GM19240 (cell line): ENCODE data around the gene GRK4.
"Not testable (repeated sequence)": the region's sequence is repeated elsewhere in the genome, so short reads cannot be mapped to it uniquely, and the experiment has no call there.

ENCODE experiments used
- DNase-seq: peaks from one replicate; pipeline ENCODE4 v3.0.0; 2011; ENCODE audit warnings: low spot score; ENCODE audit not compliant: insufficient read length

Gene GRK4

GRCh38 chr4:3037957-3038461 is 74.6 kb downstream of the GRK4 start:
- no peak for DNase-seq

- DNase-seq = no peak
Measured at GRCh38 chr4:3039706-3040366, 76.5 kb downstream of the GRK4 start.

GRCh38 chr4:3040452-3041191 is 77.3 kb downstream of the GRK4 start:
- no peak for DNase-seq

GRCh38 chr4:3041192-3042142 is 78.1 kb downstream of the GRK4 start:
- DNase-seq = no peak

- no peak for DNase-seq
Measured at GRCh38 chr4:3042226-3042625, 78.9 kb downstream of the GRK4 start.

- no peak for DNase-seq
Measured at GRCh38 chr4:3043282-3044020, 80.1 kb downstream of the GRK4 start.

- no peak for DNase-seq
Measured at GRCh38 chr4:3044870-3045819, 81.8 kb downstream of the GRK4 start.

GRCh38 chr4:3046162-3046561 is 82.8 kb downstream of the GRK4 start:
- DNase-seq = no peak

GRCh38 chr4:3046623-3047022 is 83.3 kb downstream of the GRK4 start:
- no peak for DNase-seq

GRCh38 chr4:3047464-3048286 is 84.3 kb downstream of the GRK4 start:
- no peak for DNase-seq

GRCh38 chr4:3051141-3051897 is 87.9 kb downstream of the GRK4 start:
- not testable (repeated sequence) for DNase-seq

- no peak for DNase-seq
Measured at GRCh38 chr4:3054169-3054759, 90.9 kb downstream of the GRK4 start.

GRCh38 chr4:3059943-3060342 is 96.6 kb downstream of the GRK4 start:
- no peak for DNase-seq

- no peak for DNase-seq
Measured at GRCh38 chr4:3060946-3061345, 97.6 kb downstream of the GRK4 start.

GRCh38 chr4:3062471-3062870 is 99.1 kb downstream of the GRK4 start:
- no peak for DNase-seq

- no peak for DNase-seq
Measured at GRCh38 chr4:3065551-3065950, 102.2 kb downstream of the GRK4 start.

- no peak for DNase-seq
Measured at GRCh38 chr4:3066836-3067400, 103.5 kb downstream of the GRK4 start.
